Activated gamma-delta T cell treated with anti-CD3 and anti-CD28 coated beads, Interleukin-2, amount 50 U/mL, for 16 hours (primary cell): ENCODE data around the gene ADGRD1.

Experiments used
- DNase-seq: peaks from one replicate; pipeline ENCODE4 v3.0.0-alpha.2; 2020; ENCODE audit warnings: low read depth

ADGRD1 gene

GRCh38 chr12:131137009-131137835 is 183.5 kb downstream of the ADGRD1 start:
- no peak for DNase-seq

GRCh38 chr12:131137836-131138637 is 184.3 kb downstream of the ADGRD1 start:
- no peak for DNase-seq

- DNase-seq = no peak
These were observed 185.1 kb downstream of the ADGRD1 start for GRCh38 chr12:131138638-131139362.

GRCh38 chr12:131139363-131140068 is 185.8 kb downstream of the ADGRD1 start:
- no peak for DNase-seq

- no peak for DNase-seq
These were observed 186.3 kb downstream of the ADGRD1 start for GRCh38 chr12:131140069-131140435.

GRCh38 chr12:131140697-131141096 is 187.0 kb downstream of the ADGRD1 start:
- DNase-seq = no peak

GRCh38 chr12:131141514-131141913 is 187.8 kb downstream of the ADGRD1 start:
- no peak for DNase-seq

- DNase-seq = no peak
These were observed 189.4 kb downstream of the ADGRD1 start for GRCh38 chr12:131142891-131143657.

- DNase-seq = no peak
These were observed 192.5 kb downstream of the ADGRD1 start for GRCh38 chr12:131146173-131146675.

- no peak for DNase-seq
These were observed 193.6 kb downstream of the ADGRD1 start for GRCh38 chr12:131147293-131147692.

GRCh38 chr12:131147894-131148293 is 194.2 kb downstream of the ADGRD1 start:
- no peak for DNase-seq

GRCh38 chr12:131151558-131152345 is 198.0 kb downstream of the ADGRD1 start:
- DNase-seq = no peak

- DNase-seq = no peak
These were observed 198.9 kb downstream of the ADGRD1 start for GRCh38 chr12:131152587-131152986.

GRCh38 chr12:131153016-131153415 is 199.3 kb downstream of the ADGRD1 start:
- no peak for DNase-seq

GRCh38 chr12:131153956-131154355 is 200.2 kb downstream of the ADGRD1 start:
- no peak for DNase-seq

- no peak for DNase-seq
These were observed 201.4 kb downstream of the ADGRD1 start for GRCh38 chr12:131155131-131155530.

GRCh38 chr12:131157743-131158142 is 204.0 kb downstream of the ADGRD1 start:
- DNase-seq = no peak

- DNase-seq = no peak
These were observed 206.0 kb downstream of the ADGRD1 start for GRCh38 chr12:131159660-131160059.

- DNase-seq = no peak
These were observed 208.4 kb downstream of the ADGRD1 start for GRCh38 chr12:131162113-131162512.

- DNase-seq = no peak
These were observed 209.6 kb downstream of the ADGRD1 start for GRCh38 chr12:131163189-131163738.
